Breast epithelium (tissue), 3 donors: ENCODE data around the gene PCDHGA10.

Experiments
- CTCF ChIP-seq, 3 donors: fragments of 450-650 bp; IDR thresholded peaks; one replicate each; pipeline ENCODE4 v1.5.1; 2016 to 2017; ENCODE audit warnings: antibody characterized with exemption in 3 of 3, mild to moderate bottlenecking in 3 of 3, moderate library complexity in 3 of 3
- POLR2A ChIP-seq: fragments of 450-650 bp; IDR thresholded peaks from one replicate; pipeline ENCODE4 v1.6.1; 2016; ENCODE audit warnings: antibody characterized with exemption, mild to moderate bottlenecking, moderate library complexity
- POLR2AphosphoS5 ChIP-seq, 3 donors: sonication (generic); formaldehyde crosslinking; IDR thresholded peaks; one replicate each; pipeline ENCODE4 v1.6.1; 2017; ENCODE audit warnings: antibody characterized with exemption in 3 of 3

- TF ChIP-seq CTCF (IDR thresholded peaks at IDR 0.05) (peak in 1 of 3 donors; percentile 8), POLR2A (no peak), POLR2AphosphoS5 (IDR thresholded peaks at IDR 0.05) (no peak)
Observed at GRCh38 chr5:141363952-141364660, 48.7 kb upstream of the PCDHGA10 start, which contains the start of gene PCDHGA5.
